Stimulated activated CD4-positive, alpha-beta T cell treated with anti-CD3 and anti-CD28 coated beads, Interleukin-2, amount 100 ng/mL, for 24 hours (primary cell): ENCODE data around the gene MSI2.

Experiments used
- DNase-seq, 2 donors: peaks; one replicate each; pipeline ENCODE4 v3.0.0-alpha.2; 2020

MSI2 gene

DNA sequence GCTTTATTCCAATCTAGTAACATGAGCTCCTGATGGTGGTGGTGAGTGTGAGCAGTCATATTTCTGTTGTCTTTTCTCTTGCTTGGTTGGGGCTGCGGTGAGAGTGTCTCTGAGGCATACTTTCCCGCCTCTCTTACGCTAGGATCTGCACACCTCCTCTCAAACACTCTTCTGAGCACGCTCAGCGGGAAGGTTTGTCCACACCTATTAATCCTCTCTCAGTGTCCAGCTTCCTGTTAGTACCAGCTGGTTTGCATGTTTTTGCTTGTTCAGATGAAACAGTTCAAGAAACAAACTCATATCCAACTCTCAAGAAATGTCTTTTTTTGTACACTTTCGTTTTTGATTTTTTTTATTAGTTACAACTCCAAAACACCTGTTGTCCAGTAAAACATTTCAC, 399.2 kb downstream of the MSI2 start:
- DNase-seq: no peak

DNA sequence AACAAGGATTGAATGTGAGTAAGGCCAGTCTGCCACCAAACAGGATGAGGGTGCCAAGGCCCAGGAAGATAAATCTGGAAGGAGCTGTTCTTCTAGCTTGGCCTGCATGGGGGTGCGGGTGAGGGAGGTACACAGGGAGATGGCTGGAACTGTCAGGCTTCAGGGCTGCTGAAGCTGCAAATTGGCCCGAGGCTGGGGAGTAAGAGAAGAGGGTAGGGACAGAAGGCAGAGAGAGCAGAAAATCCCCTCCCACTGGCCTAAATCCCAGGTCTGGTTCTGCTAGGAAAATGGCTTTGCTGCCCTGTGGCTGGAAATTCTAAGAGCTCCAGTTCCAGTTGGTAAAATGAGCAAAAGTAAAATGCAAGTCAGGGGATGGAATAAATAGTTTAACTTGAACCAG, 400.9 kb downstream of the MSI2 start:
- DNase-seq: no peak

DNA sequence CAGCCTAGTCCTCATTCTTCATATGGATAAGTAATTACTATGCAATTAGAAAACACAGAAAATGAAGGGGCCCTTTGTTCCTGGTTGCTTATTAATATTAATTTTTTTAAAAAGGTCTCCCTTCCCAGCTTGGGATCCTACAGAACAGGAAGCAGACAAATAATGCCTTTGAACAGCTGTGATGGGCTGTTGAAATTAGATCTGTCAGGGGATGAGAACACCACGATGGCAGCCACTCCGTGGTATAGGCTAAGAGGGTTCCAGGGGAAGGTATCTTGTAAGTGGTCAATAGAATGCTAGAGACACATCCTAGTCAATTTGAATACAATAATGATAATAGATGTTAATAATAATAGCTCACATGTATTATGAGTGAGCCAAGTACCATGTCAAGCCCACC, 405.7 kb downstream of the MSI2 start:
- no peak for DNase-seq

DNA sequence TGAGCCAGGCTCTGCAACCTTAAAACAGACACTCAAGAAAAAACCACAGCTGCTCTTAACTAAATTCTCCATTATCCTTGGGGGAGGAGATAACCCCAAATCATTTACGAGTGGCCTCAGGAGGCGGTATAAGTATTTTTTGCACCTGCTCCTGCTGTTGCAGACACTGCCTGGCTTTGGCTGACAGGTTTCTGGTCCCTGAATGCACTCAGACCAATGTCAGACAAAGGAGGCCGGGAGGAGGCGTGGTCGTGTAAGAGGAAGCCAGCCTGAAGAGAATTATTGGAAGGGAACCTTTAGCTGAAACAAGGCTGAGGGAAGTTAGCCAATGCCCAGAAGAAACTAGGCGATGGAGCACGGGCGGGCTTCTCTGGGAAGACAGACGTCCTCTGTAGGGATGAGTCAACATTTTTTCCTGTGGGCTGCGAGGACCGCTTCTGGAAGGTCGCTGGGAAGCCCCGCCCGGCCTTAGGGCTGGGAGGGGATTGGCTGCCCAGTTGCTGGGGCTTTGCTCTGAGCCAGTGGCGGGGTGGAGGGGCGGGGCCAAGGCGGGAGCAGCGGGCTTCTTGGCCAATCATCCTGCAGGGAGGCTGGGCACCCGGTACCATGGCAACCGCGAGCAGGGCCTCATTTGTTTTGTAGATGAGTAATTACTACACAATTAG, 406.5 kb downstream of the MSI2 start:
- DNase-seq: peak; percentile 41 to 46

DNA sequence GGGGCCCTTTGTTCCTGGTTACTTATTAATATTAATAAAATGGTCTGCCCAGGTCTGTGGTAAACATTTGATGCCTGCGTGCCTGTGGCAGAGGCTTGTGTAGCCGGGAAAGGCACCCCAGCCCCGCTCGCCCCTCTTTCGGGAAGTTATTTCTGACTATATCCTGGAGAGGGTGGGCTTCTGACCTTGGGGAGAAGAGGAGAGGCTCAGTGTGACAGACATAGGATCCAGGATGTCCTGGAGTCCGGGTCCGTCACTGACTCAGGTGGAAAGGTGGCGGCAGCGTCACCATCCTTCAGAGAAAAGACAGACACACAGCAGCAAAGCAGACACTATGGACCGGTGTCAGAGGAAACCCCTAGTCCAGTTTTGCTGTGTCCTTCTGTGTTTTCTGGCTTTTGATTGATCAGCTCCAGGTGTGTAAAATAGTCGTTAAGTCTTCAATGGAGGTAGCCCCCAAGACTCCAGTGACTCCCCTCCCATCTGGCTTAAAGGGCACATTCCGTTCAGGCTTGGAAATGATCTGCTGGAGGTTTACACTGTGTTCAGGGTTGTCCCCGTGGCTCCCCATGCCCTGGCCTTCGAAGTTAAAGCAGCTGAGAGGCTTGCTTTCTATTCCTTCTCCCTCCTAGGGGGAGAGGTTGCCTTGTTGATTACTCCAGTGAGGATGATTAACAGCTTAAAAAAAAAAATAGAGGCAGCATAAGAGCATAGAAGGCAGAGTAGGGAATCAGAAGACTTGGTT, 407.2 kb downstream of the MSI2 start:
- DNase-seq: no peak

DNA sequence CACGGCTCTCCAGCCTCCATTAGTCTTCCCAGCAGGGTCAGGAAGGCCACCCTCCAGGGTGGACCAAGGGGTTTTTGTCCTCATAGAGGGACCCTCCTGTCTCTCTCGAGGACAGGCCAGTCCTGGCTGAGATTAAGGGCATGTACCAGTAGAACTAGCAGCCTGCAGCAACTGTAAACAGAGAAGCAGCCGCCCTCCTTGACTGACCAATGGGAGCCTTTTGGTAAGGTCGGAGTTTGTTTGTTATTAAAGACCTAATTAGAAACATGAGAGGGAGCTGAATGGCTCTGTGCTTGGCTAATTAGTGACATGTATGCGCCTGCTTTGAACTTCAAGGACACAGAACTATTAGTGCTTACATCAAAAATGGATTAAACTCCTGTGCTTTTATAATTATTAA, 408.8 kb downstream of the MSI2 start:
- no peak for DNase-seq

DNA sequence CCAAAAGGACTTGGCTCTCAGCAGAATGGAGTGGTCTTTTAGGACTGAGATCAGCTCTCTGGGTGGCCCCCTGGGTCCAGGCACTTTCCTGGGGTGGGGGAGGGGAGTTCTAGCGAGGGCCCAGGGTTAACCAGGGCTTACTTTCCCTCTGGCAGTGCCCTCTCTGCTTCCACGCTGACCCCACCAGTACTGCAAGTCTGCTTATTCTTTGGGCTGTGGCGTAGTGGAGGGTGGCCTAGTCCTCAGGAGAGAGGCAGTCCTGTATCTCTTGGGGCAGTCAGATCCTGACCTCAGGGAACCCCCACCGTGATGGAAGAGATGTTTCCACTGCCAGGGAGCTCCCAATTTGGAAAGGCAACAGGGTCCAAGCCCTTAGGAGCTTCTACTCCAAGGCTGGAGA, 409.4 kb downstream of the MSI2 start:
- DNase-seq: no peak

DNA sequence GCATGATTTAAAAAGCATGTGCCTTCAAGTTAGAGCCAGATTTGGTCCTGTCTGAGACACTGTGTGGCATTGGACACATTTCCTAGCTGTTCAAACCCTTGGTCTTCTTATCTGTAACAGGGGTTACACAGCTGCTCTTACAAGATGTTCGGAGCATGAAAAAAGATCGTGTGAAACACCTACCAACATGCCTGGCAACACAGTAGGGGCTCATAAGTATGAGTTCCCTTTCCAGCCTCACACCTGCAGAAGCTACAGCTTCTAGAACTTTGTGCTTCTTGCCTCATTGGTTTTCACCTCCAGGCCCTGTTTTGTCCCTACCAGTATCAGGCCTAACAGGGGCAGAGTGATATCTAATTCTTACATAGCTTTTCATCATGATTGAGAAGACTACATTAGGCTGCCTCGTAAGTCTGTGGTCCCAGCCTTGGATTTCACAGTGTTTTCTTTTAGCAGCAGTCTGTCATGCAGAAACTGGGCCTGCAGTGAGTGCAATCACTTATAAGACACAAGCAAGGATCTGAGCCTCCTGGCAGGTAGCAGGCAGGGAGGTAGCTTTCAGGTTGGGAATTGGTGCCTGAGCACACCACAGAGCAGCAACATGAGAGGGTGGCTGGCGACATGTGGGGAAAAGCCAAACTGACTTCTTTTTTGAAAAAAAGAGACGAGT, 410.0 kb downstream of the MSI2 start:
- no peak for DNase-seq

DNA sequence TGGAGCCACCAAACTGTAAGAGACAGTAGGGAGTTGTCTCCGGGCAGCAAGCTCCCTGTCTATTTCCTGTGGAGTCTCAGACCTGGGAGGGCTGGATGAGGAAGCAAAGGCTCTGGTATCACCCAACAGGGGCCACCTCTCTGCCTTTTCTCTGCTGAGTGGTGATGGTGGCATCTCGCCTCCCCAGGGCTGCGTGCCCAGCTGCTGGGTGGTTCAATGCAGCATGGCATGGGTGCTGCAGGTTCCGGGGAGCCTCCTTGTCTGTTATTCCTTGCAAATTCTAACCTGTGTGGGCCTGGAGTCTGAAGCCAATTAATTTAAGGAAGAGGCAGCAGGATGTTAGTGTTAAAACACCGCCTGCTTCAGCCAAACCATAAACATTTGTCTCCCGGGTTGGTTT, 410.6 kb downstream of the MSI2 start:
- DNase-seq: no peak

DNA sequence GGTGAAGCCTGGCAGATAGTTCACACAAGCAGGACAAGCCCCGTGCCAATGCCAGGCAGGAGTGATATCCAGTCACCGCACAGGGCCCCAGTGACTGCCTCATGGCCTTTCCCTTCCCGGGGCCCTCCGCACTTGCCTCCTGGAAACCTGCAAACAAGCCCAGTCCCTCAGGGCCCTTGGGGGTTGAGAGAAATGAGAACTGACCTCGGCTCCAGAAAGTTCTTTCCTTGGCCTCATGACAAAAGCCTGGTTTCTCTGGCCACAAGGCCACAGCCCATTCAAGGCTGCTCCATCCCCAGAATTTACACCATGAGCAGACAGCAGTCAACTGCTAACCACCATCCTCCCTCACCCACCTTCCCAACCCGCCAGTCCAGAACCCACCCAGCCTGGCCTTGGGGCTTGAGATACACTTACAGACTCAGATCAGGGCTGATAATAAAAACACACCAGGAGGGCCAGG, 411.2 kb downstream of the MSI2 start:
- peak in 1 of 2 donors; percentile 3 for DNase-seq

DNA sequence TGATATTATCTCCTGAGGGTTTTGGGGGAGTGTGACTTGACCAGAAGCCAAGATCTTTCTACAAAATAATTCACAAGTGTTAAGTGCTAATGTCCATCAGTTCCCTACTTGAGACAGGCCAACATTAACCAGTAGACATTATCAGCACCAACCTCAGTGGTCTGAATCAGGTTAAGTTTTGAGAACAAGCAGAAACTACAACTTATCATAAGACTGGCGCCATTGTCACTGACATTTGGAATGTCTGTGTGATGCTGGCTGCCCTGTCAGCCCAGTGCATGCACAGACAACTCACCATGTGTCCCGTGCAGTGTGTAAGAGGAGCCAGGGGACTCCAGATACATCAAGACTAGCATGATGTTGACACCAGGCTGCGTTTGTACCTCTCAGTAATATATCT, 412.0 kb downstream of the MSI2 start:
- DNase-seq: peak in 1 of 2 donors; percentile 1

DNA sequence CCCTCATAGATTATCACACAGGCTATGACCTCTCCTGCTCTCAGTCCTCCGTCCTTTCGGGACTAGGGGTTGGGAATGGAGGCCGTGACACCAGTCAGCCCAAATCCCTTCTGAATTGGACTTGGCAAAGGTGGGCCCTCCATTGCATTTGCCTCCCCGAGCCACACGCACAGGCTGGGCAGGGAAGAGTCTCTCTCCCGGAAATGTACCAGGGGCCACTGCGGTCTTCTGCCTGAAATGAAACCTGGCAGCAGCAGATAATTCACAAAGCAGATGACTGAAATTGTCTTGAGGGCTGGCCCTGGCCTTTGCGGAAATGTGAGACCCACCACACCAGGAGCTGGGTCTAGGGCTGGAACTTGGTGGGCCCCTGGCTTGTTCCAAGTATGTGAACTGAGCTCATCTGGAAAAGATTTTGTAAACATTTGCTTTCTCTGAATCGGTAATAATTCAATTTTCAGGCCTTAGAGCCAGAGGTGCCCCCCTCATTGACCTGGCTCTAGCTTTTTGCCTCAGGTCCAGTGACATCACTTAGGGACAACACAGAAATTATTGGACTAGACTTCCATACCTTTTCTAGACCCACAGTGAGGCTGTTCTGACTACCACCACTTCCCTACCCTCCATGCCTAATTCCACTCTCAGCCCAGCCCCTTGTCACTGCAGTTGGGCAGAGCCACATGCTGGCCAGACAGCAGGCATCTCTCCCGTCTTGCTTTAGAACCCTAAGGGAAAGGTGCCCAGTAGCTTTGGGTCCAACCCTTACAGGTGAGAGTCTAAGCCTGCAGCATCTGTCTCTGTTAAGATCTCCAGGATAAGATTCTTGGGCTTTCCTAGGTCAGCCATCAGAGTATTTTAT, 413.6 kb downstream of the MSI2 start:
- peak in 1 of 2 donors; percentile 11 for DNase-seq

DNA sequence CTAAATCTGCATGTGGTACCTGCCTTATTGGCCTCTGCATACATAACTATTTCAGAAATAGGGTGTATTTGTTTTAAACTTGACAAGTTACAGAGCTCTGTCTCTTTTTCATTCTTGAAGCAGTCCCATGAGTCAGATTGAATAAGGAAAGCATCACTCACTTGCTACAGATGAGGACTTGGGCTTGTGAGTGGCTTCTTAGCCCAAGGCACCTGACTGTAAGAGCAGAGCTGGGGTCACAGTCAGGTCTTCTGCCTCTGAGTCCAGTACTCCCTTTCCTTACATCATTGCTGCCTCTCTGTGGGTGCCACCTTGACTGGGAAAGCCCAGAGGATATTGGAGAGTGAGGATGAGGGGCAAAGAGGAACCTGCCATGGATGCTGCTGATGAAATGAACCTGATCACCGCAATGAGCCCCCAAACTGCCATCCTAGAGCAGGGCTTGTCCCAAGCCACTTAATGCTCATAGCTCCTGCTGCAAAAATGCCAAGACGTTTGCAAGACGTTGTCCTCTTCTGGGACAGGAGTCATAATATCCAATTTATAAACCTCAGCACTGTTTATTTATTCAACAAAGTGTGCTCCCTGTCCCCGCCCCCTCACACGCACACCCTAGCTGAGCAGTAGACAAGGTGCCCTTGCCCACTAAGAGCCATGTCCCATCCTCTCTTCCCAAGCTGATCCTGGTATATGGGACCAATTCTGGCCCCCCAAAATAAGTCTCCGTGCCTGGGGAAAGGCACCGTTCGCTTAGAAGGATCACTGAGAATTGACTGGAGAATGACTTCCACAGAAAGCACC, 414.6 kb downstream of the MSI2 start:
- peak in 1 of 2 donors; percentile 16 for DNase-seq

DNA sequence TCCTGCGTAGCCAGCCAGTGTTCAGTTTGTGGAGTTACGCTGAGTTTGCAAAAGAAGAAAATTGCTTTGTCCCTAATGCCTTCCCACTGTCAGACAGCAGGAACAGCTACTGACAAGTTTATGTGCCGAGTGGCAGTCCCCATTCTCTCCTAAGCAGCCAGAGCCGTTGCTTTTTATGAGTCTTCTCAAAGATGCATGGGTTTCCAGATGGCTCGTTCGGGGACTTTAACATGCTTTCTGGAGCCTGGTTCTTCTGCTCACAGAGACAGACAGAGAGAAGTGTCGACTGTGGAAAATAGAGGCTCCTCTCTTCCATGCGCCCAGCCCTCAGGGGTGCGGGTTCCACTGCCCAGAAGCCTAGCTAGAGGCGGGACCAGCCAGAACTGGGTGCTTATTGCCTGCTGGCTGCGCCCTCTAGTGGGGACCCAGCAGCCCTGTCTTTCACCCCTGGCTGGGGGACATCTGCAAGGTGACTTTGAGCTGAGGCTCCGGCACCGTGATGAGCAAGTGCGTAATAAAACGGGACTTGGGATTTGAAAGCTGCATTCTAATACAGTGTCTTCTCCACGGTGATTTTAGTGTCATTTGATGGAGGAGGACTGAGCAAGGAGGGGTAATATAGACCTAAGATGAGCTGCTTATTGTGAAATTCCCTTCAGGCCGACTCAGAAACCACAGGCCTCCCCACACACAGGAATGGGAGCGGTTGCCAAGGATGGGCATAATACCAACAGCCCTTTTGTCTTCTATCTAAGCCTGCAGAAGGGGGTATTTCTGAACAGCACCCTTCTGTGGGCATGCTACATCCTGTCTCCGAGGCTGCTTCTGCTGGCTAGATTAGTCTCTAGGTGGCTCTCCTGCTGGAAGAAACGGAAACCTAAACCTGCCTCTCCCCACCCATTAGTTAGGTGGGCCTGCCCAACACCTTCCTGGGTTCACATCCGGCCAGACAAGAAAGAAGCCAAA, 415.6 kb downstream of the MSI2 start:
- DNase-seq: peak; percentile 72 to 73

DNA sequence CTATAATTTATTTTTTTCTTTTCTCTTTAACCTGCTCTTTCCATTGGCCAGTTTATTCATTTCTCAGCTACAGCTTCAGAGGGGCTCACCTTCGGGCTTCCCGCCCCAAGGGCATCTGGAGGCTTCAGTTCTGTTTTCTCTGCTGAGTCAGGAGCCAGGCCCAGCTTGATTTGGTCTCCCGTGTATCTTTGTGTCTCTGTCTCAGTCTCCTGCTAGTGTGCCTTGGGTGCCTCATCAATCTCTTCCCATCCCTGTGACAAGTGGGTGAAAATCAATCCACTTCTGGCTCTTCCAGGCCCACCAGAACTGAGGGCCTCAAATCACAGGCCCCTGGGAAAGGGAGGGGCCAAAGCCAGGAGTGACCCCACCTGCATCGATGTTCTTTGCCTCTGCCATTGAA, 416.6 kb downstream of the MSI2 start:
- DNase-seq: peak in 1 of 2 donors; percentile 6

DNA sequence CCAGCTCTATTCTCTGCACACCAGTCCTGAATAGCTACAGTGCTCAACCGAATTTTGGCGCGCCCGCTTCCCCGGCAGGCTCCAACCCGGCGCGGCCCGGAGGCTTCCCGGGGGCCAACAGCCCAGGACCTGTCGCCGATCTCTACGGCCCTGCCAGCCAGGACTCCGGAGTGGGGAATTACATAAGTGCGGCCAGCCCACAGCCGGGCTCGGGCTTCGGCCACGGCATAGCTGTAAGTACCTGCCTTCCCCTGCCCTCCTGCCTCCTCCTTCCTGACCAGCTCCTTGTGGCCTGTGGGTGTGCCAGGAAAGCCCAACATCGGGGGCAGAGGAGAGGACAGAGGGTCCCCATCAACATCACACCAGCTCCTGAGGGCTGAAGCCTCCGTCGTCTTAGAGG, 418.6 kb downstream of the MSI2 start:
- peak in 1 of 2 donors; percentile 8 for DNase-seq

DNA sequence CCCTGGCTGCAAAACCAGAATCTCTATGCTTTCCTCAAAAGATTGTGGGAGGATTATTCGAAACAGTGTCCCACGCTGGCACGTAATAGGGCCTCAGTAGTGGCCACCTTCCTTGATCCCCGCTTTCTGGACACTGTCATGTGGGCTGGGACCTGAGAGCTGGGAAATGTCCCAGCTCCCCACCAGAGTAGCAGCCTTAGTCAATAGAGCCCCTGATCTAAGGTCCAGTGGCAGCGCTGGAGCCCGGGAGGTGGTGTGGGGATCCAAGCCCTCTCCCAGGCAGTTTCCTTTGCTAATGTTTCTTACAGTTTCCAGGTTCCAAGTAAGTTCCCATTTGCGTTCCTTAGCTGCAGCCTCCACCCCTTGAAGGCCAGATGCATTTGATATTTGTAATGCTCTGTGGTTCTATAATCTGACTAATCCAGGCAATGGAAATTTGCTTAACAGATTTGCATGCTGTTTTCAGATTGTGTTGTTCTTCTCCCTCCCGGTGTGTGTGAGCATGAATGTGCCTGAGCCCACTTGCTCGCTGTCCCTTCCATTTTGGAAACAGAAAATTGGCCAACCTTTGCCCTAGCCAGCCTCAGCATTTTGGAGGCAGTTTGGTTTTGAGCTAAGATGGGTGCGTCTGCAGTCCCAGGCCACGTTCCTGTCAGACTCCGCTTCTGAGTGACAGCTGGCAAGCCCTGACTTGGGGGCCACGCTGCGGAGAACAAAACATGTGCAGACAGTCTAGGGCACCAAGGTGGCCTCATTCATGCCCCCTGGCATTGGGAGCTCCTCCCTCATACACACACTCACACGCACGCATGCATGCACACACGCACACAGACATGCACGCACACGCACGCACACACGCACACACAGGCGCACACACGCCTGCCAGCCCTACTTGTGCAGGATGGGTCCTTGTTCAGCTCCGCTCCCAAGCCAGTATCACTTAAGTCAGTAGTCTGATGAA, 419.4 kb downstream of the MSI2 start:
- DNase-seq: peak in 1 of 2 donors; percentile 6

DNA sequence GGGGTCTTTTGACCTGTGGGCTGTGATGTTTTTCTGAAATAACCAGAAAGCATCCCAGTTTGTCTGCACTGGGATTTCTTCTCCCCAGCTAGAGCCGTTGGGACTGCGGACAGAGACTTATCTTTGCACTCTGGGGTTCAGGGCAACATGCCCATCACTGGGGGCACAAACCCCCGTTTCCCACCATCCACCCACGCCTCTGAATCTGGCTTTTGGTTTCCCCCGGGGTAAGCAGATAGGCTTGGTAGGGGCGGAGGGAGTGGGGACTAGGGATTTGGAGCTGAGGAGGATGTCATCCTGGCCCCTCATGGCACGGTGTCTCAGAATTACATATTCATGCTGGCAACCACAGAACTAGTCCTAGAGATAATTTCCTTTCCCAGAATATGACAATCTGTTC, 420.2 kb downstream of the MSI2 start:
- DNase-seq: peak in 1 of 2 donors; percentile 11

DNA sequence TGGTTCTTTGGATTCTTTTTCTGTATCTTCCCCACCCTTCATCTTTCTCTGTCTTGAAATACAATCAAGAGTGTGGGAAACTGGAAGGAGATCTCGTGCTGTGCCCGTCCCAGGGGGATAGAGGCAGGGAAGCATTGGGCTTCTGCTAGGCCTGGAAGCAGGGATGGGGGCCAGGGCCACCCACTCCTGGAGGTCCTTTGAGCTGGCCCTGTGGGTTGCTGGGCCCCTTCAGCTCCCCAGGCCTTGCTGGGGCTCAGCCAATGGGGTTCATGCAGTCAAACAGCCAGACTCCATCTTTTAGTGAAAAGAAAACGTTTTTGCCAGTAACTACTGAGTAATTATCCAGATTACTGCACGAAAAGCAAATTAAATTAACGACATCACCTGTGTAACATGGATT, 421.0 kb downstream of the MSI2 start:
- DNase-seq: peak in 1 of 2 donors; percentile 0

DNA sequence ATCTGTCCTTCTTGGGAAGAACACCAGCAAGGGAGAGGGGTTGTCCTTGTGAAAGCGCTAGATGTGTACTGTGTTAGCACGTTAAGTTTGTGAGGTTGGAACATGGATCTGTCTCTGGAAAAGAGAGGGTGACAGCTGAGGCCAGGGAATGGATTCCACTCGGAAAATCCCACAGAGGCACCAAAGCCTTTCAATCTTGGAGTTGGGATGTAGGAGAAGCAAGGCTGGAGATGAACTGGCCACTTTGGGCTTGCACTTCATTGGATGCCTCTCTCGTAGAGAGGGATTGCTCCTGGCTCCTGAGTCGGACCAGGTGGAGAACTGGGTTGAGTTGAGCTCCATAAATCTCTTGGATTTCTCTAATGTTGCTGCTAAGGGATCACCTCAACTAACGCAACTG, 421.5 kb downstream of the MSI2 start:
- DNase-seq: no peak
